Esophagus muscularis mucosa (tissue), 4 donors: ENCODE data around the gene CDKN2B-AS1. TPM values are rescaled to one million over a fixed set of nuclear protein-coding genes. Genes with fewer than 3 reads are reported as not detected.

Source experiments
- DNase-seq: peaks from one replicate; pipeline ENCODE4 v3.0.0-alpha.2; 2017; ENCODE audit errors: extremely low spot score
- H3K27ac ChIP-seq, 4 donors: fragments of 200-600 bp; sonication (generic); replicated peaks in 1 of 4; 1 replicate in 3 of 4; 2 replicates in 1 of 4; pipeline ENCODE4 v1.5.1; 2016 to 2019; ENCODE audit warnings: mild to moderate bottlenecking in 1 of 4
- H3K27me3 ChIP-seq, 4 donors: fragments of 200-600 bp; sonication (generic); one replicate each; pipeline versions ENCODE4 v1.5.1 to v1.6.0; 2016 to 2019
- H3K36me3 ChIP-seq, 4 donors: fragments of 200-600 bp; sonication (generic); one replicate each; pipeline ENCODE4 v1.5.1; 2016 to 2019
- H3K4me1 ChIP-seq, 4 donors: fragments of 200-600 bp; sonication (generic); one replicate each; pipeline ENCODE4 v1.5.1; 2016 to 2019
- H3K4me3 ChIP-seq, 4 donors: fragments of 200-600 bp; sonication (generic); 1 replicate in 2 of 4; 2 replicates in 2 of 4; pipeline ENCODE4 v1.5.1; 2016 to 2019; ENCODE audit warnings: mild to moderate bottlenecking in 4 of 4, moderate library complexity in 1 of 4
- H3K9me3 ChIP-seq, 4 donors: fragments of 200-600 bp; sonication (generic); 1 replicate in 3 of 4; 2 replicates in 1 of 4; pipeline ENCODE4 v1.5.1; 2016 to 2019
- CTCF ChIP-seq, 3 experiments: fragments of 200-600 bp in 2 of 3; fragments of 450-650 bp in 1 of 3; sonication (generic) in 2 of 3; IDR thresholded peaks; one replicate each; pipeline ENCODE4 v1.5.1; 2017 to 2019; ENCODE audit warnings: antibody characterized with exemption in 3 of 3, mild to moderate bottlenecking in 2 of 3, moderate library complexity in 1 of 3
- EP300 ChIP-seq: sonication (generic); formaldehyde crosslinking; IDR thresholded peaks from one replicate; pipeline ENCODE4 v1.6.1; 2017; ENCODE audit warnings: antibody characterized with exemption
- POLR2A ChIP-seq: fragments of 450-650 bp; IDR thresholded peaks from one replicate; pipeline ENCODE4 v1.6.1; 2017; ENCODE audit warnings: antibody characterized with exemption, moderate library complexity, mild to moderate bottlenecking, low read depth
- POLR2AphosphoS5 ChIP-seq, 2 donors: sonication (generic); formaldehyde crosslinking; IDR thresholded peaks; one replicate each; pipeline ENCODE4 v1.6.1; 2017; ENCODE audit warnings: antibody characterized with exemption in 2 of 2
- whole genome bisulfite sequencing: methylation state at CpG from one replicate; pipeline ENCODE4 v1.1.5; 2018; 5-methylcytosine and 5-hydroxymethylcytosine counted together
- intact Hi-C: fragments of 100-400 bp; cut with DNase I; formaldehyde crosslinking; loops from one replicate; pipeline ENCODE4 v1.15.1; 2023
- total RNA-seq, 4 donors: library from RNA; depleted of rRNA; stranded (reverse); fragments of >200 nt; gene quantifications; one replicate each; pipeline versions ENCODE4 v1.1.0 to v1.2.1, GENCODE V29; 2016

The CDKN2B-AS1 gene
- total RNA-seq, 4 donors from 2014 or later, result 0.52 to 1.3 (median 0.85) TPM

DNA sequence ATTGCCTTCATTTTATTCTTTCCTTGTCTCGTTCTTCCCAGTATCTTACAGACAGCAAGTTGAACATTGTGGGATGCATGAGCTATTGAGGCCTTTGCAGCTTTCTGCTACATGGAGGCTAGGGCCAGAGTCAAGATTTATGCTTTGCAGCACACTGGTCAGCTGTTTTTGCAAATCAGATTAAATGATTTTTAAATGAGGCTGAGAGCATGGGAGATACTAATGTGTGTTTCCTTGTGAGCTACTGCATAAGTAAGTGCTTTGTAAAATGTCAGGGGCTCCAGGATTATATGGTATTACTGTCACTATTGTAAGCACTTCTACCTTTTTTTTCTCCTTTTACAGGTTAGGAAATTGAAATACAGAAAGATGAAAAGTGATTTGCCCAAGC lies 125.6 kb downstream of the CDKN2B-AS1 start:
- DNase-seq, result no peak
- intact Hi-C loops, result no loop called here
- Histone ChIP-seq H3K27ac (no peak overlapping the region), H3K9me3 (peaks cover 0 to 6% (median 3%) of the 10 kb centered on the region in 4 donors), H3K27me3 (no peaks in the 10 kb centered on the region), H3K4me1 (peaks cover 0 to 6% (median 2%) of the 10 kb centered on the region in 4 donors), H3K36me3 (no peaks in the 10 kb centered on the region), H3K4me3 (no peak overlapping the region)
- TF ChIP-seq POLR2AphosphoS5 (IDR thresholded peaks at IDR 0.05) (no peak), POLR2A (no peak), EP300 (no peak), CTCF (IDR thresholded peaks at IDR 0.05) (no peak)
- 91% methylated on average over 1 of the region's 1 CpG for whole genome bisulfite sequencing

GRCh38 chr9:22120595-22120994 lies 126.0 kb downstream of the CDKN2B-AS1 start:
- Histone ChIP-seq H3K27ac (no peak overlapping the region), H3K4me1 (peaks cover 0 to 6% (median 2%) of the 10 kb centered on the region in 4 donors), H3K9me3 (peaks cover 0 to 6% (median 3%) of the 10 kb centered on the region in 4 donors), H3K4me3 (no peak overlapping the region), H3K27me3 (no peaks in the 10 kb centered on the region), H3K36me3 (no peaks in the 10 kb centered on the region)
- DNase-seq, result no peak
- TF ChIP-seq EP300, result no peak
- TF ChIP-seq POLR2A, result no peak
- no peak for TF ChIP-seq CTCF (IDR thresholded peaks at IDR 0.05)
- no peak for TF ChIP-seq POLR2AphosphoS5 (IDR thresholded peaks at IDR 0.05)
- intact Hi-C loops, result no loop called here
- WGBS, result 69% methylated on average over 1 of the region's 1 CpG

DNA sequence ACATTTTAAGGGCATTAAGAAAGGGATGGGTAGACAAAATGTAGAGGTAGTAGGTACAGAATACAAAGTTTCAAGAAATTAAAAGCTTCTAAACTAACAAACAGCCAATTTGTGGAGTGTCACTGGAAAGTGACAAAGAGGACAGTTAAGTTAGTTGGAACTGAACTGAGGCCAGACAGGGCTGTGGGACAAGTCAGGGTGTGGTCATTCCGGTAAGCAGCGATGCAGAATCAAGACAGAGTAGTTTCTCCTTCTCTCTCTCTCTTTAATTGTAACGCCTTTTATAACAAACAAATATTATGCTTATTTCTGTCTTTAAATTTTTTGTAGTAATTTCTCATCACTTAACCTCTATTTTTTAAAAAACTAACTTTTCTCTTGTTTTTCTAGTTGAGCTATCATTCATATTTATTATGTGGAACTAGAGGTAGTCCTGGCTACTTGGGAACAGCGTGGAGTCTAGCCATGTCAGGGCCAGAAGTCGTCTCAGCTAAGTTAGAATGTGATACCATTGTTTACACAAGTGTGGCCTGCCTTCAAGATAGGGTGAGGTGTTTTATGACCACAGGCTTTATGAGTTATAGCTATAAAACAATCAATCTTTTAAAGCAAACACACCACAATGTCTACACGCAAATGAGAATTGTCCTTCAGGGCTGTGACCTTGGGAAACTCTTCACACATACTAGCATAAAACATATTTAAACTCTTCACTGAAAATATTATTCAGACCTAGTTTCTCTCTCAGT lies 129.8 kb downstream of the CDKN2B-AS1 start:
- no peak overlapping the region for H3K27ac ChIP-seq
- 58% methylated on average over 6 of the region's 6 CpGs for WGBS
- no peaks in the 10 kb centered on the region for H3K27me3 ChIP-seq
- intact Hi-C loops, result no loop called here
- DNase-seq, result no peak
- H3K36me3 ChIP-seq, result no peaks in the 10 kb centered on the region
- TF ChIP-seq CTCF (IDR thresholded peaks at IDR 0.05), result no peak
- TF ChIP-seq EP300, result no peak
- TF ChIP-seq POLR2AphosphoS5 (IDR thresholded peaks at IDR 0.05), result no peak
- TF ChIP-seq POLR2A, result no peak
- no peak overlapping the region for H3K4me3 ChIP-seq
- H3K4me1 ChIP-seq, result no peaks in the 10 kb centered on the region
- H3K9me3 ChIP-seq, result peaks cover 0 to 6% (median 3%) of the 10 kb centered on the region in 4 donors

- no peak for TF ChIP-seq EP300
- no peak overlapping the region for H3K4me3 ChIP-seq
Measured at GRCh38 chr9:22129133-22129532, 134.5 kb downstream of the CDKN2B-AS1 start.

GRCh38 chr9:22129633-22130032 lies 135.0 kb downstream of the CDKN2B-AS1 start:
- no peaks in the 10 kb centered on the region for H3K9me3 ChIP-seq
- no peaks in the 10 kb centered on the region for H3K36me3 ChIP-seq
- WGBS, result 75% methylated on average over 3 of the region's 3 CpGs
- no peaks in the 10 kb centered on the region for H3K4me1 ChIP-seq
- no peak overlapping the region for H3K27ac ChIP-seq
- no peak for TF ChIP-seq POLR2AphosphoS5 (IDR thresholded peaks at IDR 0.05)
- no peak for TF ChIP-seq EP300
- TF ChIP-seq CTCF (IDR thresholded peaks at IDR 0.05), result no peak
- no peak for TF ChIP-seq POLR2A
- no peak overlapping the region for H3K4me3 ChIP-seq
- DNase-seq, result no peak
- no peaks in the 10 kb centered on the region for H3K27me3 ChIP-seq
- intact Hi-C loops, result no loop called here

More at GRCh38 chr9:22129133-22129532, 134.5 kb downstream of the CDKN2B-AS1 start:
- 33% methylated on average over 1 of the region's 1 CpG for whole genome bisulfite sequencing
- Histone ChIP-seq H3K27me3 (no peaks in the 10 kb centered on the region), H3K27ac (no peak overlapping the region), H3K9me3 (no peaks in the 10 kb centered on the region), H3K36me3 (no peaks in the 10 kb centered on the region), H3K4me1 (no peaks in the 10 kb centered on the region)
- intact Hi-C loops, result no loop called here
- no peak for DNase-seq
